HepG2 (cell line): ENCODE measurements around the gene KCNA3. TPM values are rescaled to one million over a fixed set of nuclear protein-coding genes. Genes with fewer than 3 reads are reported as not detected.

ENCODE experiments used
- ATAC-seq: fragments of 200-7000 bp; cut with Tn5 transposase; 3 replicates; pipeline ENCODE4 v1.9.1; 2020; ENCODE audit warnings: mild to moderate bottlenecking, moderate library complexity
- BruUV-seq: library from RNA; stranded (reverse); fragments of 400-500 nt; replicated peaks from 2 replicates; lab custom pipeline; 2021; lab: Mats Ljungman, UMichigan
- CTCF ChIA-PET: fragments of 300-600 bp; formaldehyde crosslinking; extraction: SDS; loops from one replicate; lab custom pipeline; 2021; ENCODE audit warnings: low total read pairs, inconsistent platforms, low intra/inter-chr PET ratio; lab: Yijun Ruan, JAX
- POLR2A ChIA-PET: fragments of 350-600 bp; sonication (Branson Sonifier 250); formaldehyde crosslinking; loops from one replicate; lab custom pipeline; 2020; ENCODE audit warnings: antibody characterized with exemption, inconsistent platforms; lab: Yijun Ruan, JAX
- DNase-seq: peaks from one replicate; pipeline ENCODE4 v3.0.0-alpha.2; 2015; ENCODE audit warnings: low spot score
- FAIRE-seq: peaks from 3 replicates; lab custom pipeline; 2011; peaks lifted over from hg19 to GRCh38; lab: Jason Lieb, UNC
- H2AFZ ChIP-seq: one replicate; pipeline ENCODE4 v1.6.1; 2011; ENCODE audit warnings: low read length, inconsistent platforms
- H3K27ac ChIP-seq: fragments of 300-600 bp; 3 replicates; pipeline ENCODE4 v1.8.0; 2011; ENCODE audit warnings: mixed run types, mild to moderate bottlenecking, mixed read lengths, low read length, inconsistent platforms; ENCODE audit not compliant: insufficient read depth; ENCODE audit errors: extremely low read length
- H3K27me3 ChIP-seq, 2 experiments: fragments of 200-600 bp in 1 of 2; 2 replicates in 1 of 2; 3 replicates in 1 of 2; pipeline versions ENCODE4 v1.6.0 to v1.8.0; 2011; ENCODE audit warnings: low read length in 2 of 2, mild to moderate bottlenecking in 2 of 2, moderate library complexity in 2 of 2, inconsistent platforms in 1 of 2; ENCODE audit not compliant: insufficient read depth in 2 of 2, control insufficient read depth in 1 of 2
- H3K36me3 ChIP-seq, 2 experiments: fragments of 200-600 bp in 1 of 2; replicated peaks in 1 of 2; 2 replicates in 1 of 2; 3 replicates in 1 of 2; pipeline versions ENCODE4 v1.5.1 to v1.8.0; 2011; ENCODE audit warnings: low read length in 2 of 2, inconsistent platforms in 1 of 2; ENCODE audit not compliant: insufficient read depth in 2 of 2, control insufficient read depth in 1 of 2
- H3K4me1 ChIP-seq: 2 replicates; pipeline ENCODE4 v1.5.1; 2012; ENCODE audit warnings: low read length, inconsistent platforms; ENCODE audit not compliant: insufficient read depth
- H3K4me2 ChIP-seq: 2 replicates; pipeline ENCODE4 v1.6.0; 2011; ENCODE audit warnings: low read depth, low read length, inconsistent platforms
- H3K4me3 ChIP-seq, 3 experiments: fragments of 200-600 bp in 1 of 3; sonication (generic), shearing (Covaris generic) in 1 of 3; replicated peaks in 1 of 3; 2 replicates each; pipeline ENCODE4 v1.5.1; 2011 to 2016; ENCODE audit warnings: low read length in 3 of 3, inconsistent platforms in 2 of 3, low read depth in 2 of 3, mild to moderate bottlenecking in 2 of 3, control low read depth in 1 of 3, mixed read lengths in 1 of 3; ENCODE audit not compliant: insufficient read depth in 1 of 3
- H3K79me2 ChIP-seq: one replicate; pipeline ENCODE4 v1.6.1; 2011; ENCODE audit warnings: low read length, inconsistent platforms; ENCODE audit not compliant: insufficient read depth
- H3K9ac ChIP-seq: 2 replicates; pipeline ENCODE4 v1.6.0; 2011; ENCODE audit warnings: mild to moderate bottlenecking, low read depth, low read length, inconsistent platforms; ENCODE audit not compliant: insufficient read depth
- H3K9me3 ChIP-seq: 2 replicates; pipeline ENCODE4 v1.5.1; 2012; ENCODE audit warnings: mild to moderate bottlenecking, low read length
- H4K20me1 ChIP-seq: 2 replicates; pipeline ENCODE4 v1.6.0; 2011; ENCODE audit warnings: inconsistent platforms, mild to moderate bottlenecking, low read length, moderate library complexity; ENCODE audit not compliant: insufficient read depth
- ASH2L ChIP-seq: fragments of 300-600, 200-600 bp; sonication (generic); IDR thresholded peaks from 2 replicates; pipeline ENCODE4 v1.7.0; 2017; ENCODE audit warnings: low read depth, mild to moderate bottlenecking, moderate library complexity, mixed read lengths, low read length; ENCODE audit not compliant: insufficient read length
- CBX2 ChIP-seq, 2 experiments: fragments of 200-600 bp in 1 of 2; sonication (generic); formaldehyde crosslinking in 1 of 2; IDR thresholded peaks; 2 replicates each; pipeline versions ENCODE4 v1.7.0 to v1.8.1; 2018 to 2022; ENCODE audit warnings: low read depth in 2 of 2, low read length in 1 of 2, mild to moderate bottlenecking in 1 of 2, missing genetic modification reagents in 1 of 2
- KMT2B ChIP-seq: IDR thresholded peaks from 2 replicates; pipeline ENCODE4 v1.6.1; 2016; ENCODE audit warnings: missing genetic modification reagents, missing compliant biosample characterization
- SIX1 ChIP-seq: sonication (generic); formaldehyde crosslinking; IDR thresholded peaks from 2 replicates; pipeline ENCODE4 v1.4.0; 2020; ENCODE audit warnings: missing genetic modification reagents, borderline replicate concordance
- ZSCAN21 ChIP-seq: sonication (generic); formaldehyde crosslinking; IDR thresholded peaks from 2 replicates; pipeline ENCODE4 v1.8.0; 2022; ENCODE audit warnings: mild to moderate bottlenecking, missing genetic modification reagents, moderate library complexity, borderline replicate concordance
- WGBS: methylation state at CpG from one replicate; pipeline ENCODE4 v1.1.6; 2017; ENCODE audit warnings: low lambda C conversion rate; 5-methylcytosine and 5-hydroxymethylcytosine counted together
- in situ Hi-C: cut with HindIII; loops from 2 replicates; pipeline ENCODE4 v1.10.0; 2017; ENCODE audit warnings: low pct_unique_long_range_greater_than_20kb; ENCODE audit not compliant: extremely low pct_ligation_motif_present
- intact Hi-C: fragments of 100-400 bp; cut with micrococcal nuclease; formaldehyde crosslinking; loops from one replicate; pipeline ENCODE4 v1.10.0; 2022; ENCODE audit not compliant: unreplicated experiment
- polyA plus RNA-seq, 8 experiments: library from polyadenylated mRNA; depleted of rRNA in 3 of 8; stranded (reverse) in 7 of 8; unstranded in 1 of 8; fragments of >200 nt; fragmentation: Illumina TruSeq in 4 of 8; extraction: Trizol in 4 of 8; gene quantifications; 2 replicates each; pipeline versions ENCODE4 v1.2.1 to v1.2.3, GENCODE V29; 2011 to 2016; ENCODE audit warnings: low read depth in 4 of 8, missing spikeins in 1 of 8, mixed read lengths in 1 of 8; ENCODE audit not compliant: insufficient read depth in 1 of 8
- total RNA-seq, 5 experiments: library from RNA; depleted of rRNA; stranded (reverse); fragments of >200 nt; fragmentation: Illumina TruSeq; extraction: Trizol; gene quantifications; 2 replicates each; pipeline ENCODE4 v1.2.3, GENCODE V29; 2016; ENCODE audit warnings: low read depth in 1 of 5
- TF ChIP-seq, protein P1 (sequence below): sonication (generic); formaldehyde crosslinking; IDR thresholded peaks from 2 replicates; pipeline ENCODE4 v1.8.0; 2022; ENCODE audit warnings: mild to moderate bottlenecking, missing genetic modification reagents, borderline replicate concordance
- TF ChIP-seq, protein P2 (sequence below): sonication (generic); formaldehyde crosslinking; conservative IDR thresholded peaks from 2 replicates; pipeline ENCODE4 v1.5.0; 2020; ENCODE audit warnings: missing genetic modification reagents
- TF ChIP-seq, protein P3 (sequence below): sonication (generic); formaldehyde crosslinking; IDR thresholded peaks from 2 replicates; pipeline ENCODE4 v1.8.0; 2022; ENCODE audit warnings: mild to moderate bottlenecking, missing genetic modification reagents; ENCODE audit not compliant: insufficient replicate concordance

KCNA3 gene
- total and polyA plus RNA-seq, 2 of the 13 experiments (the other 11 are each of a cell fraction or from before 2014, with no cell fraction given), result not detected

GRCh38 chr1:110717179-110717578, 42.4 kb upstream of the KCNA3 start:
- 29% methylated on average over 6 of the region's 6 CpGs for WGBS
- Histone ChIP-seq H2AFZ (no peak overlapping the region), H3K4me3 (no peak overlapping the region), H3K27me3 (peaks cover 0 to 6% of the 10 kb centered on the region in 2 experiments; a peak in 2 of 5 replicates), H3K79me2 (no peaks in the 10 kb centered on the region), H3K9me3 (no peaks in the 10 kb centered on the region), H3K36me3 (no peaks in the 10 kb centered on the region), H3K9ac (no peak overlapping the region), H3K4me2 (no peak overlapping the region), H4K20me1 (no peaks in the 10 kb centered on the region), H3K4me1 (no peaks in the 10 kb centered on the region), H3K27ac (no peak overlapping the region)
- intact Hi-C loops, result no loop called here
- TF ChIP-seq KMT2B (no peak), SIX1 (CRISPR knock-in tag) (no peak), ZSCAN21 (CRISPR knock-in tag) (no peak), ASH2L (no peak), CBX2 (IDR thresholded peaks at IDR 0.05; ENCODE audit: low read depth, low read length) (no peak), CBX2 (CRISPR knock-in tag; IDR thresholded peaks at IDR 0.05; ENCODE audit: low read depth) (no peak)
- TF ChIP-seq, protein P1, sequence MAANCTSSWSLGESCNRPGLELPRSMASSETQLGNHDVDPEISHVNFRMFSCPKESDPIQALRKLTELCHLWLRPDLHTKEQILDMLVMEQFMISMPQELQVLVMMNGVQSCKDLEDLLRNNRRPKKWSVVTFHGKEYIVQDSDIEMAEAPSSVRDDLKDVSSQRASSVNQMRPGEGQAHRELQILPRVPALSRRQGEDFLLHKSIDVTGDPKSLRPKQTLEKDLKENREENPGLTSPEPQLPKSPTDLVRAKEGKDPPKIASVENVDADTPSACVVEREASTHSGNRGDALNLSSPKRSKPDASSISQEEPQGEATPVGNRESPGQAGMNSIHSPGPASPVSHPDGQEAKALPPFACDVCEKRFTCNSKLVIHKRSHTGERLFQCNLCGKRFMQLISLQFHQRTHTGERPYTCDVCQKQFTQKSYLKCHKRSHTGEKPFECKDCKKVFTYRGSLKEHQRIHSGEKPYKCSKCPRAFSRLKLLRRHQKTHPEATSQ (CRISPR knock-in tag), result no peak
- TF ChIP-seq, protein P2, sequence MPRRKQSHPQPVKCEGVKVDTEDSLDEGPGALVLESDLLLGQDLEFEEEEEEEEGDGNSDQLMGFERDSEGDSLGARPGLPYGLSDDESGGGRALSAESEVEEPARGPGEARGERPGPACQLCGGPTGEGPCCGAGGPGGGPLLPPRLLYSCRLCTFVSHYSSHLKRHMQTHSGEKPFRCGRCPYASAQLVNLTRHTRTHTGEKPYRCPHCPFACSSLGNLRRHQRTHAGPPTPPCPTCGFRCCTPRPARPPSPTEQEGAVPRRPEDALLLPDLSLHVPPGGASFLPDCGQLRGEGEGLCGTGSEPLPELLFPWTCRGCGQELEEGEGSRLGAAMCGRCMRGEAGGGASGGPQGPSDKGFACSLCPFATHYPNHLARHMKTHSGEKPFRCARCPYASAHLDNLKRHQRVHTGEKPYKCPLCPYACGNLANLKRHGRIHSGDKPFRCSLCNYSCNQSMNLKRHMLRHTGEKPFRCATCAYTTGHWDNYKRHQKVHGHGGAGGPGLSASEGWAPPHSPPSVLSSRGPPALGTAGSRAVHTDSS (CRISPR knock-in tag), result no peak
- TF ChIP-seq, protein P3, sequence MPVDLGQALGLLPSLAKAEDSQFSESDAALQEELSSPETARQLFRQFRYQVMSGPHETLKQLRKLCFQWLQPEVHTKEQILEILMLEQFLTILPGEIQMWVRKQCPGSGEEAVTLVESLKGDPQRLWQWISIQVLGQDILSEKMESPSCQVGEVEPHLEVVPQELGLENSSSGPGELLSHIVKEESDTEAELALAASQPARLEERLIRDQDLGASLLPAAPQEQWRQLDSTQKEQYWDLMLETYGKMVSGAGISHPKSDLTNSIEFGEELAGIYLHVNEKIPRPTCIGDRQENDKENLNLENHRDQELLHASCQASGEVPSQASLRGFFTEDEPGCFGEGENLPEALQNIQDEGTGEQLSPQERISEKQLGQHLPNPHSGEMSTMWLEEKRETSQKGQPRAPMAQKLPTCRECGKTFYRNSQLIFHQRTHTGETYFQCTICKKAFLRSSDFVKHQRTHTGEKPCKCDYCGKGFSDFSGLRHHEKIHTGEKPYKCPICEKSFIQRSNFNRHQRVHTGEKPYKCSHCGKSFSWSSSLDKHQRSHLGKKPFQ, result no peak
- no peak for ATAC-seq
- ChIA-PET POLR2A (no interaction called here), CTCF (no interaction called here)
- in situ Hi-C loops, result no loop called here
- BruUV-seq, result no TSS peak
- no peak for FAIRE-seq
- DNase-seq, result no peak
